Amniotic epithelial cell (primary cell): ENCODE measurements around the gene IER3.

Experiments
- DNase-seq: peaks from one replicate; pipeline ENCODE4 v3.0.0-alpha.2; 2010; ENCODE audit warnings: low read depth

Gene IER3

GRCh38 chr6:30744054-30744805 is at the start of gene IER3:
Gene IER3 (minus strand): TSS chr6:30744547. CDS start chr6:30744518, 29 bp downstream.
- peak; percentile 92 for DNase-seq

- DNase-seq: peak; percentile 90
Measured at GRCh38 chr6:30793521-30794194, 49.3 kb upstream of the IER3 start.

- DNase-seq: peak; percentile 28
Measured at GRCh38 chr6:30792786-30793185, 48.4 kb upstream of the IER3 start.

GRCh38 chr6:30790724-30791383 is 46.5 kb upstream of the IER3 start:
- no peak for DNase-seq

GRCh38 chr6:30789606-30790005 is 45.3 kb upstream of the IER3 start:
- no peak for DNase-seq

GRCh38 chr6:30787954-30788353 is 43.6 kb upstream of the IER3 start:
- peak; percentile 92 for DNase-seq

GRCh38 chr6:30782425-30783014 is 38.2 kb upstream of the IER3 start:
- DNase-seq: peak; percentile 59

- DNase-seq: peak; percentile 100
Measured at GRCh38 chr6:30781743-30782424, 37.5 kb upstream of the IER3 start.

GRCh38 chr6:30781395-30781742 is 37.0 kb upstream of the IER3 start:
- no peak for DNase-seq

- no peak for DNase-seq
Measured at GRCh38 chr6:30780642-30780920, 36.2 kb upstream of the IER3 start.

GRCh38 chr6:30779850-30780641 is 35.7 kb upstream of the IER3 start:
- DNase-seq: no peak

GRCh38 chr6:30778001-30778635 is 33.8 kb upstream of the IER3 start:
- DNase-seq: no peak

GRCh38 chr6:30777155-30777485 is 32.8 kb upstream of the IER3 start:
- no peak for DNase-seq

GRCh38 chr6:30776390-30777154 is 32.2 kb upstream of the IER3 start:
- DNase-seq: no peak

- no peak for DNase-seq
Measured at GRCh38 chr6:30775104-30775503, 30.8 kb upstream of the IER3 start.

GRCh38 chr6:30774701-30775100 is 30.4 kb upstream of the IER3 start:
- no peak for DNase-seq

- no peak for DNase-seq
Measured at GRCh38 chr6:30770592-30770991, 26.2 kb upstream of the IER3 start.

GRCh38 chr6:30769853-30770524 is 25.6 kb upstream of the IER3 start:
- DNase-seq: peak; percentile 73

GRCh38 chr6:30769088-30769852 is 24.9 kb upstream of the IER3 start:
- peak; percentile 94 for DNase-seq
